K562 (cell line): ENCODE data around the gene DHX36. TPM values are rescaled to one million over a fixed set of nuclear protein-coding genes. Genes with fewer than 3 reads are reported as not detected.

ENCODE experiments used
- ATAC-seq: fragments of 200-7000 bp; cut with Tn5 transposase; 3 replicates; pipeline ENCODE4 v1.9.1; 2020; ENCODE audit warnings: moderate library complexity
- BruUV-seq: library from RNA; stranded (reverse); fragments of 400-500 nt; replicated peaks from 2 replicates; lab custom pipeline; 2021; lab: Mats Ljungman, UMichigan
- CTCF ChIA-PET: fragments of 300-600 bp; formaldehyde crosslinking; extraction: SDS; loops from one replicate; lab custom pipeline; 2021; ENCODE audit warnings: low intra/inter-chr PET ratio; lab: Yijun Ruan, JAX
- POLR2A ChIA-PET: fragments of 300-600, 350-650 bp; sonication (Branson Sonifier 250); formaldehyde crosslinking; extraction: SDS; loops from one replicate; lab custom pipeline; 2021; ENCODE audit warnings: antibody characterized with exemption, inconsistent platforms; lab: Yijun Ruan, JAX
- DNase-seq, 4 experiments: peaks; one replicate each; pipeline versions ENCODE4 v3.0.0 to v3.0.0-alpha.2; 2011 to 2018; ENCODE audit warnings: low spot score in 3 of 4, mixed read lengths in 3 of 4; ENCODE audit errors: extremely low read depth in 1 of 4
- FAIRE-seq: peaks from 2 replicates; lab custom pipeline; 2011; peaks lifted over from hg19 to GRCh38; lab: Jason Lieb, UNC
- H2AFZ ChIP-seq: 2 replicates; pipeline ENCODE4 v1.6.0; 2011; ENCODE audit warnings: low read depth, low read length, control low read depth, inconsistent platforms
- H3K27ac ChIP-seq: fragments of 200-600 bp; 3 replicates; pipeline ENCODE4 v1.8.0; 2011; ENCODE audit warnings: low read depth, mild to moderate bottlenecking, control low read depth, inconsistent platforms, low read length, moderate library complexity, mixed read lengths; ENCODE audit errors: extremely low read depth
- H3K27me3 ChIP-seq, 2 experiments: fragments of 300-600 bp in 1 of 2; 2 replicates in 1 of 2; 3 replicates in 1 of 2; pipeline versions ENCODE4 v1.6.0 to v1.8.0; 2011; ENCODE audit warnings: inconsistent platforms in 2 of 2, low read length in 2 of 2, mild to moderate bottlenecking in 1 of 2, mixed read lengths in 1 of 2, moderate library complexity in 1 of 2; ENCODE audit not compliant: control insufficient read depth in 2 of 2, insufficient read depth in 2 of 2
- H3K36me3 ChIP-seq: fragments of 300-600 bp; 3 replicates; pipeline ENCODE4 v1.8.0; 2011; ENCODE audit warnings: mild to moderate bottlenecking, low read length, inconsistent platforms; ENCODE audit not compliant: control insufficient read depth, insufficient read depth
- H3K4me1 ChIP-seq, 2 experiments: fragments of 200-600 bp in 1 of 2; replicated peaks in 1 of 2; 2 replicates in 1 of 2; 3 replicates in 1 of 2; pipeline versions ENCODE4 v1.5.1 to v1.8.0; 2011; ENCODE audit warnings: inconsistent platforms in 2 of 2, low read length in 2 of 2, mild to moderate bottlenecking in 1 of 2, mixed read lengths in 1 of 2, moderate library complexity in 1 of 2; ENCODE audit not compliant: control insufficient read depth in 2 of 2, insufficient read depth in 2 of 2
- H3K4me2 ChIP-seq: 2 replicates; pipeline ENCODE4 v1.6.1; 2011; ENCODE audit warnings: low read length, control low read depth, inconsistent platforms, mixed read lengths; ENCODE audit not compliant: insufficient read depth
- H3K4me3 ChIP-seq: fragments of 200-600 bp; sonication (generic), shearing (Covaris generic); 2 replicates; pipeline ENCODE4 v1.5.1; 2016; ENCODE audit warnings: control low read depth, inconsistent platforms
- H3K79me2 ChIP-seq: fragments of 200-600 bp; 3 replicates; pipeline ENCODE4 v1.8.0; 2011; ENCODE audit warnings: low read length, inconsistent platforms; ENCODE audit not compliant: control insufficient read depth, insufficient read depth
- H3K9ac ChIP-seq, 2 experiments: 2 replicates each; pipeline versions ENCODE4 v1.6.0 to v1.6.1; 2011; ENCODE audit warnings: low read depth in 2 of 2, low read length in 2 of 2, control low read depth in 1 of 2, inconsistent platforms in 1 of 2, mild to moderate bottlenecking in 1 of 2, mixed read lengths in 1 of 2; ENCODE audit not compliant: insufficient read depth in 1 of 2
- H3K9me1 ChIP-seq: one replicate; pipeline ENCODE4 v1.6.0; 2011; ENCODE audit warnings: inconsistent platforms, mild to moderate bottlenecking, low read length, moderate library complexity; ENCODE audit not compliant: control insufficient read depth, insufficient read depth
- H3K9me3 ChIP-seq: replicated peaks from 2 replicates; pipeline ENCODE4 v1.5.1; 2011; ENCODE audit warnings: low read depth, low read length, inconsistent platforms; ENCODE audit not compliant: control insufficient read depth, insufficient read depth
- H4K20me1 ChIP-seq: replicated peaks from 2 replicates; pipeline ENCODE4 v1.6.1; 2011; ENCODE audit warnings: low read length, inconsistent platforms, mixed read lengths; ENCODE audit not compliant: control insufficient read depth, insufficient read depth
- ATF4 ChIP-seq: fragments of 450-650 bp; formaldehyde crosslinking; IDR thresholded peaks from 2 replicates; pipeline ENCODE4 v1.4.0; 2022; ENCODE audit warnings: mild to moderate bottlenecking, moderate library complexity
- BRD4 ChIP-seq: fragments of 200-600 bp; sonication (generic); IDR thresholded peaks from 2 replicates; pipeline ENCODE4 v1.6.1; 2017; ENCODE audit warnings: inconsistent platforms
- ESRRA ChIP-seq: fragments of 450-650 bp; IDR thresholded peaks from 2 replicates; pipeline ENCODE4 v1.6.1; 2014; ENCODE audit warnings: low read depth, mild to moderate bottlenecking, moderate library complexity, borderline replicate concordance
- KDM1A ChIP-seq, 2 experiments: fragments of 450-650 bp; IDR thresholded peaks; 2 replicates each; pipeline ENCODE4 v1.6.1; 2016; ENCODE audit warnings: mild to moderate bottlenecking in 2 of 2
- NR2C1 ChIP-seq, 2 experiments: fragments of 450-650 bp; IDR thresholded peaks; 2 replicates each; pipeline ENCODE4 v1.6.1; 2017; ENCODE audit warnings: mild to moderate bottlenecking in 2 of 2, antibody characterized with exemption in 1 of 2, inconsistent platforms in 1 of 2, missing compliant biosample characterization in 1 of 2, missing genetic modification characterization in 1 of 2
- RCOR1 ChIP-seq, 2 experiments: IDR thresholded peaks; 2 replicates each; pipeline ENCODE4 v1.6.1; 2012; ENCODE audit warnings: low read depth in 2 of 2, low read length in 2 of 2, borderline replicate concordance in 1 of 2, improper control_type of control experiment in 1 of 2
- SOX6 ChIP-seq: fragments of 450-650 bp; IDR thresholded peaks from 2 replicates; pipeline ENCODE4 v1.6.1; 2014; ENCODE audit warnings: mild to moderate bottlenecking
- ZNF445 ChIP-seq: fragments of 250-450 bp; sonication (Bioruptor Pico); IDR thresholded peaks from 2 replicates; pipeline ENCODE4 v1.4.0; 2020; ENCODE audit warnings: low read depth, mild to moderate bottlenecking, moderate library complexity
- WGBS: fragments of 100-300 bp; shearing (Covaris generic); methylation state at CpG from one replicate; pipeline ENCODE4 v1.1.6; 2016; ENCODE audit warnings: low coverage, mixed read lengths; ENCODE audit not compliant: insufficient coverage; ENCODE audit errors: missing lambda C conversion rate; 5-methylcytosine and 5-hydroxymethylcytosine counted together
- in situ Hi-C: fragments of 300-500 bp; cut with MboI; formaldehyde crosslinking; loops from 4 replicates; pipeline ENCODE4 v1.15.0; 2018; ENCODE audit warnings: inconsistent platforms, mixed read lengths
- intact Hi-C: fragments of 100-400 bp; cut with micrococcal nuclease; formaldehyde crosslinking; loops from 2 replicates; pipeline ENCODE4 v1.14.2; 2022
- polyA plus RNA-seq, 8 experiments: library from polyadenylated mRNA; depleted of rRNA in 4 of 8; stranded (reverse) in 5 of 8; unstranded in 3 of 8; fragments of >200 nt; fragmentation: Nextera tagmentation in 2 of 8; fragmentation: Illumina TruSeq in 1 of 8; extraction: Ambion mirVana in 2 of 8; extraction: Trizol in 1 of 8; gene quantifications; 2 replicates each; pipeline versions ENCODE4 v1.2.1 to v1.2.3, GENCODE V29; 2011 to 2014; ENCODE audit warnings: inconsistent platforms in 1 of 8, missing spikeins in 1 of 8
- total RNA-seq, 7 experiments: library from RNA; depleted of rRNA in 6 of 7; stranded (reverse); fragments of >200 nt in 6 of 7; fragmentation: Illumina TruSeq in 2 of 7; extraction: Trizol in 2 of 7; gene quantifications; 2 replicates each; pipeline versions ENCODE4 v1.2.1 to v1.2.3, GENCODE V29; 2011 to 2021; ENCODE audit warnings: low replicate concordance in 1 of 7

The DHX36 gene
- total and polyA plus RNA-seq, 9 of the 15 experiments (the other 6 are each of a cell fraction or from before 2014, with no cell fraction given): 44.3 to 98.7 (median 57.0) TPM

DNA sequence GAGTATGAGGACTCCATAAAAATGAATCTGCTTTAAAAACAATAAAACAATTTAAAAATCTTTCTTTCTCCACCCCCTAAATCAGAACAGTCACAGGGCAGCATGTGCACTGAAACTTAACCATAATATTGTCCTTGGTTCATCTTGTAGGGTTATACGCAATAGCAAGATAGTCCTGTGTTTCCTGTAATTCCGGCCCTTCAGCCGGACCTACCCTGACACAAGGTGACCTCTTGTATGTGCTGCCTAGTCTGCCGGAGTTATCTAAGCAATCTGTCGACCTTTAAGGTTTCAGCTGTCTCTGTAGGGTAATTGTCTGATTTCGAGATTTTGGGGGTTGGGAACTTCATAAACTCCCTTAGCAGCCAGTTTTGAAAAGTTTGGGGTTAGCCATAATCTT is 99.9 kb downstream of the DHX36 start:
- no peak for FAIRE-seq
- 0% methylated on average over 6 of the region's 6 CpGs for WGBS
- no peak overlapping the region for H3K9ac ChIP-seq
- POLR2A ChIA-PET: no interaction called here
- no peak for DNase-seq
- intact Hi-C loops (no loop called here), in situ Hi-C loops (no loop called here)
- H2AFZ ChIP-seq: no peak overlapping the region
- H3K4me2 ChIP-seq: no peak overlapping the region
- TF ChIP-seq NR2C1 (IDR thresholded peaks at IDR 0.05): no peak
- 0 out of 2 replicates have a peak, but pooled peaks have one; percentile 22 for TF ChIP-seq NR2C1 (tag; IDR thresholded peaks at IDR 0.05)
- peak; percentile 83 for TF ChIP-seq ESRRA
- TF ChIP-seq RCOR1 (IDR thresholded peaks at IDR 0.05; ENCODE audit: borderline replicate concordance in 1 of 2, low read depth in 2 of 2, low read length in 2 of 2): 0 out of 4 replicates have a peak, but pooled peaks of 1 of the 2 experiments have one; percentile 8
- 0 out of 2 replicates have a peak, but pooled peaks have one; percentile 11 for TF ChIP-seq SOX6
- TF ChIP-seq BRD4: no peak
- TF ChIP-seq ATF4 (CRISPR knock-in tag): no peak
- 0 out of 4 replicates have a peak, but pooled peaks of 1 of the 2 experiments have one; percentile 18 for TF ChIP-seq KDM1A (IDR thresholded peaks at IDR 0.05)
- TF ChIP-seq ZNF445: no peak
- H3K9me3 ChIP-seq: no peaks in the 10 kb centered on the region
- no peak overlapping the region for H3K27ac ChIP-seq
- H3K79me2 ChIP-seq: no peaks in the 10 kb centered on the region
- CTCF ChIA-PET: no interaction called here
- H3K36me3 ChIP-seq: no peaks in the 10 kb centered on the region
- H3K27me3 ChIP-seq: no peaks in the 10 kb centered on the region
- ATAC-seq: peak; percentile 63
- H3K4me3 ChIP-seq: no peak overlapping the region
- H3K9me1 ChIP-seq: no peaks in the 10 kb centered on the region
- H4K20me1 ChIP-seq: no peaks in the 10 kb centered on the region
- BruUV-seq: no TSS peak
- no peaks in the 10 kb centered on the region; a peak in 3 of 5 replicates for H3K4me1 ChIP-seq
